NCI-H524 treated with DMSO at 0.1 percent for 48 hours (cell line): ENCODE results near the gene RBM44.
"Not testable (repeated sequence)": the region's sequence is repeated elsewhere in the genome, so short reads cannot be mapped to it uniquely, and the experiment has no call there.

ENCODE experiments used
- DNase-seq: peaks from one replicate; lab custom pipeline; 2025; lab: John Stamatoyannopoulos, UW

The RBM44 gene, protein sequence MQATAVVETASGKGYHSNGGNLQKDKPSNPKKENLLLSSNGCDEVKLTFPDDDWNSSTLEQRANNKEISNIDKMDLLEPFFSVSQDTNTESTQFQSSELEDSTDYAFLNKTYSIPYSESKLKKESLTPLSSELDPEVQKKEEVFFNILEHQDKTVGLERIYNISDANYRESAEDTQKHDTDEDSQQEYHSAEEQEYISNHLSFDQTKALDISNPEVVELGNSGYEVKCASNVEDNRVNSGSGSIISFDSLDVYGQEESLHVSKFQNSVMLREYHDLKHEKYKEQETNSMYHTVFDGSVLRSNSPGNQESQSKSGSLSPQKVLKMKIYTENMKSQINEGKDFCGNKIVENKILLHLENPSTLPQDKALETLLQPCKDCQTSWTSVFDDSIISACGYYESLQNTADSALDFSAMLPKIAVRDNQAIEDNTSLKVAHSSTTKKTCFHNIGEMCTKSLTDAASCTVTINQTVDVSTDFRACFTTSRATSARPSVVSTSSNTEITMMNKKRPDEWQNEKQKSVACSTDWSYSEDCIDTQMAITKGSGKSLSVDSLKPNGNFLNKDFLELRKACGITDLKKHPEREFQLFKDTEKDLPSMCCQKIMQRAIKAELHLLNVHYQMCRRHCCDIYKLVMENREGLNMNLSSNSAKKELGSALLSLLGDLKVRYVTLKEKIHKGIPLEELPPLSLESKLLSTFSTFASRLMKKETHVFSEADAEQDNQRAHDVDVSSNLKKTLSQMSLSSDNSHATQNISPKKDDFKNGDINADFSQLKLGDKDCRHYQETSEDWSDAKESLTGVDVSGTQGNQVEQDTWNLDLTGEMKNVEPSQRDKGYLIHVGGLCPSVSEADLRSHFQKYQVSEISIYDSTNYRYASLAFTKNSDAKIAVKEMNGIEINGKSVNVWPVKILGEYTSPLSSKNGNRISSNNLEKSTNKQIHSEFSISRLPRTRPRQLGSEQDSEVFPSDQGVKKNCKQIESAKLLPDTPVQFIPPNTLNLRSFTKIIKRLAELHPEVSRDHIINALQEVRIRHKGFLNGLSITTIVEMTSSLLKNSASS

DNA sequence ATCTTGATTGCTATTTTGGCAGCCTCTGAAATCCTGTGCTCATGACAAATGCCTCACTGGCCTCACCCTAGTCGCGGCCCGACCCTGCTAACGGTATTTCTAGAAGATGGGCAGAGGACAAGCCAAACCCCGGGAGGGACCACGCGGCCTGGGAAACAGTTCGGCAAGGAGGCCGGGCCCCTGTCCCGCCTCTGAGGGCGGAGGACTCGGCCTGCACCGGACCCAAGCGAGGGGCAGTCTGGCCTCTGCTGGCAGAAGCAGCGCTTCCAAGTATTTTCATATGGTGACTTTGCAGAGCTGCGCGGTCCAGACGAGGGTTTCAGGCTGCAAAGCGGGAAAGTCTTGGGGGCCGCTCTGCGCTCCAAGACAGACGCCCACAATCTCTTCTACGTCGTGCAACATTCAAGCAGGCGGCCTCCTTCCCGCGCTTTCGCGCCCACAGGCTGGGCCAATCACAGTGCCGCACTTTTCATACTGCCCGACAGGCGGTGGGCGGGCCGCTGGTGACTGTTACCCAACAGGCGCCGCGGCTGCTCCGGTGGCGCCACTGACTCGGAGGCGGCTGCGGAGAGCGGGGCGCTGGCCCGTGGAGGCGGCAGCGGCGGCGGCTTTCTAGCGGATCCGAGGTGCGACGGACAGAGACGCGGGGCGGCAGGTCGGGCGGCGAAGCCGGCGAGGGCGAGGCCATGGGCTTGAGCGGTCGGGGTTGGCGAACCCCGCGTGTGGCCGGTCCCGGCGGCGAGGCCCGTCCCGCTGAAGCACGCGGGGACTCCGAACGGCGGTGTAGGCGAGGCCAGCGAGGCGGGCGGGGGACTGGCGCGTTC is at the start of gene RBM44:
Gene RBM44, plus strand, starts transcription at position 544 of the 824 bp plus-strand sequence. CDS start 14,831 bp downstream, outside the sequence.
- no peak for DNase-seq

DNA sequence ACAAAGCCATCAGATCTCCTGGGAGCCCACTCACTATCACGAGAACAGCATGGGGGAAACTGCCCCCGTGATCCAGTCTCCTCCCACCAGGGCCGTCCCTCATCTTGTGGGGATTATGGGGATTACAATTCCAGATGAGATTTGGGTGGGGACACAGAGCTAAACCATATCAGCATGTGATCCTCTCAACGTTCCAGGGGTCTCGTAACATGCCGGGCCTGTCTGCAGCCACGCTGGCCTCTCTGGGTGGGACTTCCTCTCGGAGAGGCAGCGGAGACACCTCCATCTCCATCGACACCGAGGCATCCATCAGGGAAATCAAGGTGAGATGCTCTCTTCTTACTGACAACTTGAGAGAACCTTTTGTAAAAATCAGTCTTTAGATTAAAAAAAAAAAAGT is 49.6 kb upstream of the RBM44 start:
- no peak for DNase-seq

DNA sequence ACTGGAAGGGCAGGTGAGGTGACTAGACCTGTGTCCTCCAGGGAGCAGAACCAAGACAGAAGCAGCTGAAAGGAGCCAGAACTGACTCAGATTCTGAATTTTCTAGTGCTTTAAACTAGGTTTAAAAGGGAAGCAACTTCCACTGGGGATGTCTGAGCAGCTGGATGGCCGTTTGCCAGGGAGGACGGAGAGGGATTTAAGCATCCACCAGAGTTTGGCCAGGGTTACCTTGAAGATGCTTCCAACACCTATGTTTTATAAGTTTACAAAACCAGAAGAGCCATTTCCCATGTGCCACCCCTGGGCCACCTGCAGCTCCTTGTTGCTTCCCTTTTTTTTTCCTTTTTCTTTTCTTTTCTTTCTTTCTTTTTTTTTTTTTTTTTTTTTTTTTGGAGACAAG is 48.6 kb upstream of the RBM44 start:
- DNase-seq: no peak

DNA sequence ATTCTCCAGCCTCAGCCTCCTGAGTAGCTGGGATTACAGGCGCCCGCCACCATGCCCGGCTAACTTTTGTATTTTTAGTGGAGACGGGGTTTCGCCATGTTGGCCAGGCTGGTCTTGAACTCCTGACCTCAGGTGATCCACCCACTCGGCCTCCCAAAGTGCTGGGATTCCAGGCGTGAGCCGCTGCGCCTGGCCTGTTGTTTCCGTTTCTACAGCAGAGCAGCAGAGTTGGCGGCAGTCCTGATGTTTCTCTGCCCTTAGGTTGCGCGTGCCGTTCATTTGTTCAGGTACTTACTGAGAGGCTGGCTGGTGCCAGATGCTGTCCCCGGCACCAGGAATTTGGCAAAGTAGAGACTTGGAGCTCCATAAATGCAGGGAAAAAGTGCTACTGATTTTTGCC is 48.1 kb upstream of the RBM44 start:
- DNase-seq: not testable (repeated sequence)

DNA sequence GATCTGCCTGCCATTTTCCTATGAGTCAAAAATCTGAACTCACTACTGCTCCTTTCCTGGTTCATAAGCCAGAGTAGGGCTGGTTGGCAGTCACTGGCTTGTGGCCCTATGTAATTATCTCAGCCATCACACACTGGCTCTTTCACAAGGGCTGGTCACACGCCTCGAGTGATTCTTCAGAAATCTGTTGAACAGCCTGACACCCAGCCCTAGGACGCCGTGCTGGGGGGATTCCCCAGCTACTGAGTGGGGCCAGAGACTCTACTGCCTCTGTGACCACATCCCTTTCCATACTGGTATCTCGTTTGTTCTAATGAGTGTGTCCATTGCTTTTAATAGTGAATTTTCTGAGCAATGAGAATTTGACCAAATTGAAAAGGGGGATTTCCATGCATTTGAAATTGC is 45.8 kb upstream of the RBM44 start:
- DNase-seq: no peak

DNA sequence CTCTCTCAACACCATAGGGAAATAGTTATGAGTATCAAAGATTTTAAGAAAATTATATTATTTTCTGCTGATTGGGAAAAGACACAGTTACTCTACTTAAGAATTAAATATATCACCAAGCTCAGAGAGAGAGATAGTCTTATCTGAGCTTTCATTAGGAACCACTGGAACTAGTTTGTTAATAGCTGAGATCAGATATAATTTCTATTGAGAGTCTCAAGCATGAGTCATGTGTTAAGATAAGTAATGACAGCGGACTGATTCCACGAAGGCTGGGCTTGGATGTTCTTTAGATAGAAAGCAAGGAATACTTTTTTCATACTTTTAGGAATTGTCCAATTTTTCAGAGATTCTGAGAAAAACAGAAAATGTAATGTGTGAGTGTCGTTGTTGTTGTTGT is 44.4 kb upstream of the RBM44 start:
- DNase-seq: no peak

DNA sequence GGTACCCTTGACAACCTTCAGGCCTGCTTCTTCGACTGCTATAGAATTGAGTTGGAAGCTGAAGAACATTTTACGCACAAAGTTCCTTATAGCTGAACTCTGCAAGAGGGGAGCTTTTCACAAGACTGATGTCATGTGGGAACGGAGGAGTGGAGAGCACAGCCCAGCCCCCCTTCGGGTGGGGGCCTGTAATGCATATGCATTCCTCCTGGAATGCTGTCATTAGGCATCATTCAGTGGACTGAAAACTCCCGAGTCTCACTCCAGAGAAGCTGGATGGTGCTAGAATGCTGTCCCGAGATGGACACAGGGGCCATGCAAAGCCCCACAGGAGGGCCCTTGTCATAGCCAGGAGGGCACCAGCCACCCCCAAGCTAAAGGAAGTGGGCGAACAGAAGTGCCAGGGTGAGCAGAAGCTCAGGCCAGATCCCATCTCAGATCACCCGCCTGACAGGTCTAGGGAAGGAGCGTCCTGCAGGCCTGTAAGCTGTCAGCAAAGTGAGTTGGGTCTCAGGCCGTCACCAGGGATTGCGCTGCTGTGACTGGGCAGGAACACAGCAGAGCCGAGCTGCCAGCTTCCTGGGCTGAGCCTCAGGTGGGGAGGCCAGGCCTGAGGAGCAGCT is 43.8 kb upstream of the RBM44 start:
- no peak for DNase-seq

DNA sequence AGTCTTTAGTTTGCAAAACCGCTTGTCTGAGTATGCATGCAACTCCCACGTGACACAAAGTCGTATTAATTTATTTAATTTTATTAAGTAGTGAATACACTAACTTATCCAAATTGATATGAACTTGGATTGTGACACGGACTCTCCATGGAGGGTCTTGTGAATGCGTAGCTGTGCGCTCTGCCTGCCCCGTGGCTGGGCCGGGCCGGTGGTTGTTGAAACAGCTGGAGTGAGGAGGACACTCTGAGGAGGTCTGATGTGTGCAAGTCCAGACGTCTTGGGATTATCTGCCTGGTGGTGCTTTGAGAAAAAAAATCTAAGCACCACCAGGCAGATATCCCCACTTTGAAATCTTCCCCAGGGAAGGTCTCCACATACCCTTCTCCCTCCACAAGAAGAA is 41.0 kb upstream of the RBM44 start:
- no peak for DNase-seq

DNA sequence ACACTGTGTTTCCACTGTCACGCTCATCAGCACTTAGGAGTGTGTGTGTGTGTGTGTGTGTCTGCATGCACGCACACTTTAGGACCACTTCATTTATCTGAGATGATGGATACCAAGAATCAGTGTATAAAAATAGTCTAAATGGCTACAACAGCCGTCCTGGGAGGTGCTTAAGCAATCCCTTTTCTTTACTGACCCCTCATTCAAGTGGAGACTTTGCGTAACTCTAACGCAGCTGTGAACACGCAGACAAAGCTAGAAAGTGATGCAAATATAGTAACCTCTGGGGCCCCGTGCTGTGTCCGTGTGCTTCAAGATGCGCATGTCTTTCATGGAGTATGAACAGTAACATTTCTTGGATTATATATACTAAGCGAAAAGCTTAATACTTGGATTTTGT is 40.4 kb upstream of the RBM44 start:
- DNase-seq: no peak

DNA sequence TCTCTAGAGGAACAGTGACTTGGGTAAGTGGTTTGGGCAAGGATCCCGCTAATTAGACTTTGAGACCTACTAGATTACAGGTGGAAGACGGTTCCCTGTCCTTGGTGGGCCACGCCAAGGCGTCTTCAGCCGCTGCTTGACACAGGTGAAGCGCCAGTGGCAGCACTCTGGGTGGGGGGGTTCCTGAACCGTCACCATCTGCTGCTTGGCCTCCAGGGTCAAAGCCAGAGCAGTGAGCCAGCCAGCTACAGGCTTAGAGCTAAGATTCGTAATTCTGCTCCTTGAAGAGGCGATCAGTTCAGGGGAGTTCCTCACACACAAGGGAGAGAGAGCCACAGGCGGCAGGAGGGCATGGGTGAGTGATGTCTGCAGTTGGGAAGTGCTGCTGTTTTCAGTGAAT is 39.4 kb upstream of the RBM44 start:
- DNase-seq: no peak

DNA sequence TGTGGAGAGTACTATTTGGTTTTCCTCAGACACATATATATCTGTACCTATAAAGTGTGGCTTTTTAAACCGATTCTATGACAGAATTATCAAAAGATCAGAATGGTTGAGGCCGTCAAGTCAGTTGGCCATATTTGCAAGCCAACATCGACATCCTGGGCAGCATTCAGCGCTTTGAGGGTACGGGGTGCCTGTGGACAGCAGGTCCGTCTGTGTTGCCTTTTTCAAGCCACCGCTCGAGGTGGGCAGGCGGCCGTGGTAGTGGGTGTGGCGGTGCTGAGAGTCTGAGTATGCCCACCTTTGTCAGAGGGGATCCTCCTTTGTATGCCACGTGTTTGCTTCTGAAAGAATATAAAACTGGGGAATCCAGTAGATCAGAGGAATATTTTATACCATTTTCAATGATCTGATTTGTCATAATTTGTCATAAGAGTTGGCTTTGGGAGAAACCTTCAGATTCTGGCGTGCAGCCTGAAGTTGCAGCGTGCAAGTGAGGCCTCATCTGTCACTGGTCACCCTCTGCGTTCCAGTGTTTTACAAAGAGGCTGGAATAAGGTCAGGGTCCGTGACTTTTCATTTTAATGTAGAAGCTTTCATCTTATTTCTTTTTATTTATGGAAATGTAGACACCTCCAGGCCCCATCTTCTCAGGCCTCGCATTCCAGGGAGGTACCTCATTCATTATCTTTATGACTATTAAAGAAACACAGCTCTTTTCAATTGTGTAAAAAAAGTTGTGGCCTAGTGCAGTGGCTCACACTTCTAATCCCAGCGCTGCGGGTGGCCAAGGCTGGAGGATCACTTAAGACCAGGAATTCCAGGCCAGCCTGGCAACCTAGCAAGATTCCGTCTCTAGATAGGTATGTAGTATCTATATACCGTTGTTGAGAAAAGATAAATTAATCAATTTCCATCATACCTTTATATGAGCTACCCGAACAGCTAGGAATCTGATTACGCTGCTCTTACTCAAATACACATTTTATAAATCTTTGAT is 37.8 kb upstream of the RBM44 start:
- DNase-seq: no peak

DNA sequence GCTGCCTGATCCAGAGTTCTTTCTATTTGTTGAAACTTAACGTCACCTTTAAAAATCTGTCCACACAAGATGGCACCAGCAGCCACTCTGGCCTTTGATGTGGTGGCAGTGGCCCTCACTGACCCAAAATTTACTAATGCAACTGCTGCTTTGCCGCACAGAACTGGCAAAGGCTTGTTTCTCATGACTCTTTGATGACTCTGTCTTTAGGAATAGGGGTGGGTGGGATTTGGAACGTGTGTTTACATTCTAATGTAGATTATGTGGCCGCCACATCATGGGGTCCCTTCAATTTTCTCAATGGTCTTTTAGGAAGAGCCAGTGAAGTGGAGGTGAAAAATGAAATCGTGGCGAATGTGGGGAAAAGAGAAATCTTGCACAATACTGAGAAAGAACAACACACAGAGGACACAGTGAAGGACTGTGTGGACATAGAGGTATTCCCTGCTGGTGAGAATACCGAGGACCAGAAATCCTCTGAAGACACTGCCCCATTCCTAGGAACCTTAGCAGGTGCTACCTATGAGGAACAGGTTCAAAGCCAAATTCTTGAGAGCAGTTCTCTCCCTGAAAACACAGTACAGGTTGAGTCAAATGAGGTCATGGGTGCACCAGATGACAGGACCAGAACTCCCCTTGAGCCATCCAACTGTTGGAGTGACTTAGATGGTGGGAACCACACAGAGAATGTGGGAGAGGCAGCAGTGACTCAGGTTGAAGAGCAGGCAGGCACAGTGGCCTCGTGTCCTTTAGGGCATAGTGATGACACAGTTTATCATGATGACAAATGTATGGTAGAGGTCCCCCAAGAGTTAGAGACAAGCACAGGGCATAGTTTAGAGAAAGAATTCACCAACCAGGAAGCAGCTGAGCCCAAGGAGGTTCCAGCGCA is 36.0 kb upstream of the RBM44 start:
- DNase-seq: not testable (repeated sequence)

DNA sequence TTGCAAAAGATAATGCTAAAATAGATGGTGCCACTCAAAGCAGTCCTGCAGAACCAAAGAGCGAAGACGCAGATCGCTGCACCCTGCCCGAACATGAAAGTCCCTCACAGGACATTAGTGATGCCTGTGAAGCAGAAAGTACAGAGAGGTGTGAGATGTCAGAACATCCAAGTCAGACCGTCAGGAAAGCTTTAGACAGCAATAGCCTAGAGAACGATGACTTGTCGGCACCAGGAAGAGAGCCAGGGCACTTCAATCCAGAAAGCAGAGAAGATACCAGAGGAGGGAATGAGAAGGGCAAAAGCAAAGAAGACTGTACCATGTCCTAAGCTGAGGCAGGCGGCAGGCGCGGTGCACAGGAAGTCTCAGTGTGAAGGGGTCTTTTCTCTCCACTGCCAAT is 34.8 kb upstream of the RBM44 start:
- no peak for DNase-seq

DNA sequence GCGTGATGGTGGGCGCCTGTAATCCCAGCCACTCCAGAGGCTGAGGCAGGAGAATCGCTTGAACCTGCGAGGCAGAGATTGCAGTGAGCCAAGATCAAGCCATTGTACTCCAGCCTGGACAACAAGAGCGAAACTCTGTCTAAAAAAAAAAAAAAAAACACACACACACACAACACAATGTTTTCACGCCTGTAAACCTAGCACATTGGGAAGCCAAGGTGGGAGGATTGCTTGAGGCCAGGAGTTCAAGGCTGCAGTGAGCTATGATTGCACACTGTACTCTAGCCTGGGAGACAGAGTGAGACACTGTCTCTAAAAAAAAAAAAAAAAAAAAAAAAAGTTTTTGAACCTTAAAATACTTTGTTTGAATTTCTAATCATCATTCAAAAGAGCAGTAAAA is 33.5 kb upstream of the RBM44 start:
- not testable (repeated sequence) for DNase-seq

DNA sequence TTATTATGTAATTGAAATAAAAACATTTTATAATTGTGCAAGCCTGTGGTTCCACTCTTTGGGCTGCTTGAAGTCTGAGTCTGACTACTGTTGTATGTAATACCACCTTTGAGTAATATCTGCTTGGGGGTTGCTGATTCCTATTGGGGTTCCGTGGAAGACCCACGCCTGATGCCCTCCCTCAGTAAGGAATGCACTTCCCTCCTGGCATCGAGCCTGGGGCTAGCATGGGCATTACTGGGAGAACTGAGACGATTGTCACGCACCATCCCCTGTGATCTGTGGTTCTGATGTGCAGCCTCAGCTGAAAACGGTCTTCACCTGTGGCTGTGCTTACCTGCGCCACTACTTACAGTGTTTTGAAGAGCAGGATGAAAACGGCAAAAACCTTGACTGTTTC is 32.7 kb upstream of the RBM44 start:
- DNase-seq: no peak

DNA sequence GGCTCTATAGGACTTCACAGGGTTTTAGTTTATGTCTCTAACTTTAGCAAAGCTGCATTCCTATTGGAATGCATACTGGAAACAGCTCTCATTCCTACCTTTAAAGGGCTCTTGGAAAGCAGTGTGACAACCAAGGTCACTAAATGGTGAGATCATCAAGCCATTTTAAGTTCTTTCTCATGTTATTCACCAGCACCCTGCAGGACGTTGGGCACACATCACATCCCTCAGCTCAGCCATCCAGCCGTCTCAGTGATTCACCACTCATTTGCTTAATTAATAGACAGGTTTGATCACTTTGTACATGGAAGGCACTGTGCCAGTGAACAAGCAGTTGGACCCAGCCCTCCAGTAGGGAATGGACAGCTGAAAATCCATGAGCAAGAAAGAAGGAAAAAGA is 32.2 kb upstream of the RBM44 start:
- DNase-seq: no peak

DNA sequence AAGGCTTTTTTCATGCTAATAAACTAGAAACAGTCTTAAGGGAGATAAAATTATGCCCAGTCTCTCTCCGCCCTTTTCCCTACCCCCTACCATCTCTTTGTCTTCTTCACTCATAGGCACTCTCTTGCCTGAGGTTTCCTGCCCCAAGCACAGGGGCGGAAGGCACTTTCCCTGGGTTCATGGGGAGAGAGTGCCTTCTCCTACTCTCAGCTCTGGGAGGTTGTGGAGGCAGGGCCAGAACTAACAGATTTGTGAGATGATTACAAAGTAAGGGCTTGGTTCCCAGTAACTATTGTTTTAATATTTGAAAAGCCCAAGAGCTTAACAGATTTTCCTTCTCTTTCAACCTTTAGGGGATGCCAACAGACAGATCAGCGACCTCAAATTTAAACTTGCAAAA is 26.1 kb upstream of the RBM44 start:
- DNase-seq: no peak

DNA sequence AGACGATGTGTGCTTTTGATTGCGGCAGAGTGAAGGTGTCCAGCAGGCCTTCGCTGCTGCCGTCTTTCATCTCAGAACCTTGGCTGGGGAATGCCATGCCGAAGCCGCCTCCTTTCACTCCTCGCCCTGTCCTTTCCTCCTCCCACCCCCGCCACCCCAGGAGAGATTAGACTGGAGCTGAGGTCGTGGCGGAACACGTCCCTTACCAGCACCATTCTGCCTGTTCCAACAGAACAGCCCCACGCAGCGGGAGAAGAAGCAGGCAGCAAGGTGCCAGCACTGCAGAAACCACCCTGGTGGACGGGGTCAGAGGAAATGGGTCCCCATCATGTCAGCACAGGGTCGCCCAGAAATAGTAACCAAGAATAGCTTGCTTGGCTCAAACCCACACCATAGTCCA is 24.8 kb upstream of the RBM44 start:
- no peak for DNase-seq
